SU-DHL-6 (cell line): ENCODE measurements around the gene ANKRD49.

Experiments
- CTCF ChIP-seq: fragments of 200-600 bp; sonication (generic); IDR thresholded peaks from one replicate; pipeline ENCODE4 v1.5.1; 2017; ENCODE audit warnings: antibody characterized with exemption, mild to moderate bottlenecking, low read length, moderate library complexity; ENCODE audit not compliant: insufficient read depth, poor library complexity, severe bottlenecking
- EZH2phosphoT487 ChIP-seq: fragments of 200-600 bp; sonication (generic), shearing (Covaris generic); conservative IDR thresholded peaks from 2 replicates; pipeline ENCODE4 v1.6.1; 2018; ENCODE audit warnings: mild to moderate bottlenecking, antibody characterized with exemption, low read length, moderate library complexity, mixed read lengths

GRCh38 chr11:94454301-94454700, 39.5 kb upstream of the ANKRD49 start:
- TF ChIP-seq CTCF, result no peak
- no peak for TF ChIP-seq EZH2phosphoT487
